ENCODE results near the gene ADAP1. TPM values are rescaled to one million over a fixed set of nuclear protein-coding genes. Genes with fewer than 3 reads are reported as not detected.

Gene ADAP1
- total and polyA plus RNA-seq, 2 of the 13 experiments (the other 11 are each of a cell fraction or from before 2014, with no cell fraction given), result 10.5 to 24.6 TPM

DNA sequence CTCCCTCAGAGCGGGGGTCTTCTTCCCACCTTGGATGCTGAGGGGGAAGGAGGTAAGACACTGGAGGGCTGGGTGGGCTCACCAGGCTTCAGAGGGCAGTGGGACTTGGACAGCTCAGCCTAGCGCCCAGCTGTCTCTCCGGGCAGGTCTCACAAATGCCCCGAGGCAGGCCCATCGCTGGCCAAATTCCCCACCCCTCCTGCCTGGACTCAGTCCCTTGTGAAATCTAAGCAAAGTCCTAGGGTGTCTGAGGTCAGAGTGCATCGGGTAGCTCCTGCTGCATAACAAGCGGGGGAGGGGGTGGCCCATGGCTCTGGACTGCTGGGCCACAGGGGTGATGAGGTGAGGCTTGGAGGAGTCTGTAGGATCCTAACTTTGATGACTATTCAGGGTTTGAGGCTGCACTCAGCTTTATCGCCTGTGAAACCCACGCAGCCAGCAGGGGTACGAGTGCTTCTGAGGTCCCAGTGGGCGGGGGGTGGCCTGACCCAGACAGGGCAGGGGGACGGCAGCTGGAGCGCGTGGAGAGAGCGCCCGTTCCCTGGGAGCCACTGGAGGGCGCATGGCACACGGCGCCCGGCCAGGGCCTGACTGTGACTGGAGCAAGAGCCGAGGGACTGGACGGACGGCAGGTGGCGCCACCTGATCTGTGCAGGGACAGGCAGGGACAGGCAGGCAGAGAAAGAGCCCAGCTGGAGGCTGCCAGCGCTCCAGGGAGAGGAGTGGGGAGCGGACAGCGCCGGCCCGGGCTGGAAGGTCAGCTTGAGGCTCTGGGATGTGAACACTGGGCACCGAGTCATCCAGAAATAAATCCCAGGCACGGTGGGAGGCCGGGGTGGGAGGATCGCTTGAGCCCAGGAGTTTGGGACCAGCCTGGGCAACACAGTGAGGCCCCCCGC, 38.5 kb upstream of the ADAP1 start (continued):
- TF ChIP-seq, protein P1, sequence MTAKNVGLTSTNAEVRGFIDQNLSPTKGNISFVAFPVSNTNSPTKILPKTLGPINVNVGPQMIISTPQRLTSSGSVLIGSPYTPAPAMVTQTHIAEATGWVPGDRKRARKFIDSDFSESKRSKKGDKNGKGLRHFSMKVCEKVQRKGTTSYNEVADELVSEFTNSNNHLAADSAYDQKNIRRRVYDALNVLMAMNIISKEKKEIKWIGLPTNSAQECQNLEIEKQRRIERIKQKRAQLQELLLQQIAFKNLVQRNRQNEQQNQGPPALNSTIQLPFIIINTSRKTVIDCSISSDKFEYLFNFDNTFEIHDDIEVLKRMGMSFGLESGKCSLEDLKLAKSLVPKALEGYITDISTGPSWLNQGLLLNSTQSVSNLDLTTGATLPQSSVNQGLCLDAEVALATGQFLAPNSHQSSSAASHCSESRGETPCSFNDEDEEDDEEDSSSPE (CRISPR knock-in tag; IDR thresholded peaks at IDR 0.05), result 0 out of 2 replicates have a peak, but pooled peaks have one; percentile 42
- TF ChIP-seq DMAP1 (CRISPR knock-in tag; IDR thresholded peaks at IDR 0.05) (peak; percentile 84), ZNF549 (CRISPR knock-in tag; IDR thresholded peaks at IDR 0.05) (no peak), ATM (IDR thresholded peaks at IDR 0.05; ENCODE audit: borderline replicate concordance) (no peak), ZNF180 (CRISPR knock-in tag; IDR thresholded peaks at IDR 0.05; ENCODE audit: borderline replicate concordance, low read depth) (no peak), SCMH1 (CRISPR knock-in tag; IDR thresholded peaks at IDR 0.05; ENCODE audit: borderline replicate concordance) (no peak), ZFYVE20 (CRISPR knock-in tag; IDR thresholded peaks at IDR 0.05; ENCODE audit: borderline replicate concordance, low read depth) (no peak), NR2C2 (CRISPR knock-in tag; IDR thresholded peaks at IDR 0.05; ENCODE audit: borderline replicate concordance) (peak; percentile 97), JDP2 (CRISPR knock-in tag; IDR thresholded peaks at IDR 0.05; ENCODE audit: borderline replicate concordance) (no peak), THYN1 (CRISPR knock-in tag; IDR thresholded peaks at IDR 0.05; ENCODE audit: borderline replicate concordance, low read depth) (no peak; the same call in 1 of the 2 replicates), RFXANK (CRISPR knock-in tag; IDR thresholded peaks at IDR 0.05) (0 out of 2 replicates have a peak, but pooled peaks have one; percentile 62), ELF1 (CRISPR knock-in tag; IDR thresholded peaks at IDR 0.05) (peak; percentile 70), ZFP82 (CRISPR knock-in tag; IDR thresholded peaks at IDR 0.05; ENCODE audit: borderline replicate concordance) (peak; percentile 69; the same call in 1 of the 2 replicates), ZNF33B (CRISPR knock-in tag; IDR thresholded peaks at IDR 0.05) (no peak; the same call in 1 of the 2 replicates)
- TF ChIP-seq, protein P2, sequence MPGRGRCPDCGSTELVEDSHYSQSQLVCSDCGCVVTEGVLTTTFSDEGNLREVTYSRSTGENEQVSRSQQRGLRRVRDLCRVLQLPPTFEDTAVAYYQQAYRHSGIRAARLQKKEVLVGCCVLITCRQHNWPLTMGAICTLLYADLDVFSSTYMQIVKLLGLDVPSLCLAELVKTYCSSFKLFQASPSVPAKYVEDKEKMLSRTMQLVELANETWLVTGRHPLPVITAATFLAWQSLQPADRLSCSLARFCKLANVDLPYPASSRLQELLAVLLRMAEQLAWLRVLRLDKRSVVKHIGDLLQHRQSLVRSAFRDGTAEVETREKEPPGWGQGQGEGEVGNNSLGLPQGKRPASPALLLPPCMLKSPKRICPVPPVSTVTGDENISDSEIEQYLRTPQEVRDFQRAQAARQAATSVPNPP (CRISPR knock-in tag; IDR thresholded peaks at IDR 0.05), result no peak; the same call in none of the 2 replicates
- TF ChIP-seq, protein P3, sequence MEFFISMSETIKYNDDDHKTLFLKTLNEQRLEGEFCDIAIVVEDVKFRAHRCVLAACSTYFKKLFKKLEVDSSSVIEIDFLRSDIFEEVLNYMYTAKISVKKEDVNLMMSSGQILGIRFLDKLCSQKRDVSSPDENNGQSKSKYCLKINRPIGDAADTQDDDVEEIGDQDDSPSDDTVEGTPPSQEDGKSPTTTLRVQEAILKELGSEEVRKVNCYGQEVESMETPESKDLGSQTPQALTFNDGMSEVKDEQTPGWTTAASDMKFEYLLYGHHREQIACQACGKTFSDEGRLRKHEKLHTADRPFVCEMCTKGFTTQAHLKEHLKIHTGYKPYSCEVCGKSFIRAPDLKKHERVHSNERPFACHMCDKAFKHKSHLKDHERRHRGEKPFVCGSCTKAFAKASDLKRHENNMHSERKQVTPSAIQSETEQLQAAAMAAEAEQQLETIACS (CRISPR knock-in tag; IDR thresholded peaks at IDR 0.05), result peak; percentile 16; the same call in 1 of the 2 replicates
- TF ChIP-seq, protein P4, sequence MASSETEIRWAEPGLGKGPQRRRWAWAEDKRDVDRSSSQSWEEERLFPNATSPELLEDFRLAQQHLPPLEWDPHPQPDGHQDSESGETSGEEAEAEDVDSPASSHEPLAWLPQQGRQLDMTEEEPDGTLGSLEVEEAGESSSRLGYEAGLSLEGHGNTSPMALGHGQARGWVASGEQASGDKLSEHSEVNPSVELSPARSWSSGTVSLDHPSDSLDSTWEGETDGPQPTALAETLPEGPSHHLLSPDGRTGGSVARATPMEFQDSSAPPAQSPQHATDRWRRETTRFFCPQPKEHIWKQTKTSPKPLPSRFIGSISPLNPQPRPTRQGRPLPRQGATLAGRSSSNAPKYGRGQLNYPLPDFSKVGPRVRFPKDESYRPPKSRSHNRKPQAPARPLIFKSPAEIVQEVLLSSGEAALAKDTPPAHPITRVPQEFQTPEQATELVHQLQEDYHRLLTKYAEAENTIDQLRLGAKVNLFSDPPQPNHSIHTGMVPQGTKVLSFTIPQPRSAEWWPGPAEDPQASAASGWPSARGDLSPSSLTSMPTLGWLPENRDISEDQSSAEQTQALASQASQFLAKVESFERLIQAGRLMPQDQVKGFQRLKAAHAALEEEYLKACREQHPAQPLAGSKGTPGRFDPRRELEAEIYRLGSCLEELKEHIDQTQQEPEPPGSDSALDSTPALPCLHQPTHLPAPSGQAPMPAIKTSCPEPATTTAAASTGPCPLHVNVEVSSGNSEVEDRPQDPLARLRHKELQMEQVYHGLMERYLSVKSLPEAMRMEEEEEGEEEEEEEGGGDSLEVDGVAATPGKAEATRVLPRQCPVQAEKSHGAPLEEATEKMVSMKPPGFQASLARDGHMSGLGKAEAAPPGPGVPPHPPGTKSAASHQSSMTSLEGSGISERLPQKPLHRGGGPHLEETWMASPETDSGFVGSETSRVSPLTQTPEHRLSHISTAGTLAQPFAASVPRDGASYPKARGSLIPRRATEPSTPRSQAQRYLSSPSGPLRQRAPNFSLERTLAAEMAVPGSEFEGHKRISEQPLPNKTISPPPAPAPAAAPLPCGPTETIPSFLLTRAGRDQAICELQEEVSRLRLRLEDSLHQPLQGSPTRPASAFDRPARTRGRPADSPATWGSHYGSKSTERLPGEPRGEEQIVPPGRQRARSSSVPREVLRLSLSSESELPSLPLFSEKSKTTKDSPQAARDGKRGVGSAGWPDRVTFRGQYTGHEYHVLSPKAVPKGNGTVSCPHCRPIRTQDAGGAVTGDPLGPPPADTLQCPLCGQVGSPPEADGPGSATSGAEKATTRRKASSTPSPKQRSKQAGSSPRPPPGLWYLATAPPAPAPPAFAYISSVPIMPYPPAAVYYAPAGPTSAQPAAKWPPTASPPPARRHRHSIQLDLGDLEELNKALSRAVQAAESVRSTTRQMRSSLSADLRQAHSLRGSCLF (CRISPR knock-in tag; IDR thresholded peaks at IDR 0.05; ENCODE audit: borderline replicate concordance), result no peak
- TF ChIP-seq, protein P5, sequence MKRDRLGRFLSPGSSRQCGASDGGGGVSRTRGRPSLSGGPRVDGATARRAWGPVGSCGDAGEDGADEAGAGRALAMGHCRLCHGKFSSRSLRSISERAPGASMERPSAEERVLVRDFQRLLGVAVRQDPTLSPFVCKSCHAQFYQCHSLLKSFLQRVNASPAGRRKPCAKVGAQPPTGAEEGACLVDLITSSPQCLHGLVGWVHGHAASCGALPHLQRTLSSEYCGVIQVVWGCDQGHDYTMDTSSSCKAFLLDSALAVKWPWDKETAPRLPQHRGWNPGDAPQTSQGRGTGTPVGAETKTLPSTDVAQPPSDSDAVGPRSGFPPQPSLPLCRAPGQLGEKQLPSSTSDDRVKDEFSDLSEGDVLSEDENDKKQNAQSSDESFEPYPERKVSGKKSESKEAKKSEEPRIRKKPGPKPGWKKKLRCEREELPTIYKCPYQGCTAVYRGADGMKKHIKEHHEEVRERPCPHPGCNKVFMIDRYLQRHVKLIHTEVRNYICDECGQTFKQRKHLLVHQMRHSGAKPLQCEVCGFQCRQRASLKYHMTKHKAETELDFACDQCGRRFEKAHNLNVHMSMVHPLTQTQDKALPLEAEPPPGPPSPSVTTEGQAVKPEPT (CRISPR knock-in tag; IDR thresholded peaks at IDR 0.05; ENCODE audit: low read depth), result peak; percentile 82
